ENCODE data around the gene ITPK1. TPM values are rescaled to one million over a fixed set of nuclear protein-coding genes. Genes with fewer than 3 reads are reported as not detected.

Gene ITPK1
- total and polyA plus RNA-seq, 12 donors = 47.1 to 152 (median 92.7) TPM

GRCh38 chr14:93103392-93104080 lies 12.2 kb downstream of the ITPK1 start:
- H3K4me3 ChIP-seq = peak overlapping the region in 1 of 10 donors; percentile 33
- 74 to 79% methylated on average over 9 of the region's 9 CpGs for WGBS, 2 donors
- no peaks in the 10 kb centered on the region for H3K9me3 ChIP-seq
- ATAC-seq (peak in 5 of 8 donors; percentile 13 to 60 (median 43)), DNase-seq (no peak)
- H3K36me3 ChIP-seq = no peaks in the 10 kb centered on the region
- H3K27me3 ChIP-seq = no peaks in the 10 kb centered on the region
- no peak for TF ChIP-seq CTCF (IDR thresholded peaks at IDR 0.05)
- H3K4me1 ChIP-seq = peaks cover 13 to 75% (median 66%) of the 10 kb centered on the region in 9 donors
- intact Hi-C loops (cut with DNase I) = no loop called here
- peak overlapping the region in 2 of 10 donors; percentile 45 to 86 for H3K27ac ChIP-seq

- Histone ChIP-seq H3K36me3 (no peaks in the 10 kb centered on the region), H3K9me3 (no peaks in the 10 kb centered on the region), H3K27ac (no peak overlapping the region), H3K4me1 (peaks cover 14 to 73% (median 60%) of the 10 kb centered on the region in 9 donors), H3K27me3 (no peaks in the 10 kb centered on the region), H3K4me3 (no peak overlapping the region)
- no peak for TF ChIP-seq CTCF (IDR thresholded peaks at IDR 0.05)
- WGBS, 2 donors = 93 to 94% methylated on average over 10 of the region's 10 CpGs
- DNase-seq (no peak), ATAC-seq (no peak)
- intact Hi-C loops (cut with DNase I) = no loop called here
Measured at GRCh38 chr14:93102141-93102540, 13.6 kb downstream of the ITPK1 start.

DNA sequence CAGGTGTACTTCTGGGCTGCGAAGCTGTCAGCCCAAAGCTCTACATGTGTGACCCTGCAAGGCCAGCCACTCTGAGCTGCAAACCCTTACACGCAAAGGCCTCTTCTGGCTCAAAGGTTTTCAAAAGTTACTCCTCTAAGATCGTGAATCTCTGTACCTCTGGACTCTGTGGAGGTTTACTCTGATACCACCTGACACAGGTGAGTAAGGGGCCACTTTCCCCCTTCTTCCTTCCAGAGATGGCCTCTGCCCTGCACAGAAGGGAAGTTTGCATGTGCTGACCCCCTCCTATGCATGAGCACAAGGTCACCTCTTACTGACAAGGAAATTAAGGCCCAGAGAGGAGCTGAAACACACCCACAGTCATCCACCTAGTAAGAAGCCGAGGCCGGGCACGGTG lies 14.5 kb downstream of the ITPK1 start:
- no peak overlapping the region for H3K4me3 ChIP-seq
- DNase-seq (no peak), ATAC-seq (no peak)
- WGBS, 2 donors = 84 to 92% methylated on average over 6 of the region's 6 CpGs
- no peak for TF ChIP-seq CTCF (IDR thresholded peaks at IDR 0.05)
- peaks cover 12 to 73% (median 60%) of the 10 kb centered on the region in 9 donors for H3K4me1 ChIP-seq
- H3K27ac ChIP-seq = peak overlapping the region in 1 of 10 donors; percentile 14
- H3K9me3 ChIP-seq = no peaks in the 10 kb centered on the region
- H3K36me3 ChIP-seq = no peaks in the 10 kb centered on the region
- intact Hi-C loops (cut with DNase I) = no loop called here
- H3K27me3 ChIP-seq = no peaks in the 10 kb centered on the region

DNA sequence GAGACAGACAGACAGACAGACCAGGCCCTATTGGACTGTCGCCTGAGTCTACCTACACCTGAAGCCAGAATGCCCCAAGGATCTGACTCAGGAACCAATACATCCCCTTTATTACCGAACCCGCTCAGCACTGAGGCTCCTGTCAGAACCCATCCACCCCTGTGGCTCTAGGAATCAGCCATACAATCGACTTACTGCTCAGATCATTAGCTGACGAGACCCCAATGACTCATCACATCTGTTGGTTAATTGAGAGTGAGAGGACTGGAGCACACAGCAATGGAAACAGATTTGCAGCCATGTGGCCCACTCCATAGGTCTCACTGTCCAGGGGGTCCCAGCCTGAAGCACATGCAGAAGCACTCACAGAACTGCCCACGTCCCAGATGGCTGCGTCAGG lies 15.2 kb downstream of the ITPK1 start:
- Histone ChIP-seq H3K27ac (peak overlapping the region in 1 of 10 donors; percentile 14), H3K27me3 (no peaks in the 10 kb centered on the region), H3K9me3 (no peaks in the 10 kb centered on the region), H3K4me1 (peaks cover 12 to 72% (median 61%) of the 10 kb centered on the region in 9 donors), H3K4me3 (no peak overlapping the region), H3K36me3 (no peaks in the 10 kb centered on the region)
- WGBS, 2 donors = 87 to 91% methylated on average over 7 of the region's 7 CpGs
- intact Hi-C loops (cut with DNase I) = no loop called here
- no peak for ATAC-seq
- no peak for DNase-seq
- TF ChIP-seq CTCF (IDR thresholded peaks at IDR 0.05) = no peak

All from heart right ventricle (tissue), 16 donors.